Fibroblast of upper back skin (primary cell): ENCODE results near the gene PIK3C2G.
"Not testable (repeated sequence)": the region's sequence is repeated elsewhere in the genome, so short reads cannot be mapped to it uniquely, and the experiment has no call there.

Source experiments
- DNase-seq: peaks from one replicate; pipeline ENCODE4 v3.0.0-alpha.2; 2013

PIK3C2G gene

GRCh38 chr12:18472806-18473205 is 211.5 kb downstream of the PIK3C2G start:
- no peak for DNase-seq

GRCh38 chr12:18476861-18477260 is 215.5 kb downstream of the PIK3C2G start:
- no peak for DNase-seq

GRCh38 chr12:18479256-18479655 is 217.9 kb downstream of the PIK3C2G start:
- no peak for DNase-seq

- no peak for DNase-seq
Measured at GRCh38 chr12:18482601-18483120, 221.3 kb downstream of the PIK3C2G start.

- no peak for DNase-seq
Measured at GRCh38 chr12:18483698-18484325, 222.5 kb downstream of the PIK3C2G start.

- DNase-seq = no peak
Measured at GRCh38 chr12:18486036-18486435, 224.7 kb downstream of the PIK3C2G start.

- DNase-seq = no peak
Measured at GRCh38 chr12:18487509-18487908, 226.2 kb downstream of the PIK3C2G start.

GRCh38 chr12:18492372-18493025 is 231.2 kb downstream of the PIK3C2G start:
- DNase-seq = peak; percentile 75

- peak; percentile 11 for DNase-seq
Measured at GRCh38 chr12:18496156-18496555, 234.8 kb downstream of the PIK3C2G start.

- not testable (repeated sequence) for DNase-seq
Measured at GRCh38 chr12:18500160-18500574, 238.8 kb downstream of the PIK3C2G start.

- DNase-seq = not testable (repeated sequence)
Measured at GRCh38 chr12:18500736-18501135, 239.4 kb downstream of the PIK3C2G start.

GRCh38 chr12:18502422-18502968 is 241.2 kb downstream of the PIK3C2G start:
- no peak for DNase-seq

- no peak for DNase-seq
Measured at GRCh38 chr12:18521461-18521860, 260.1 kb downstream of the PIK3C2G start.

GRCh38 chr12:18522806-18523205 is 261.5 kb downstream of the PIK3C2G start:
- DNase-seq = no peak

GRCh38 chr12:18542497-18542896 is 281.2 kb downstream of the PIK3C2G start:
- DNase-seq = not testable (repeated sequence)

GRCh38 chr12:18546399-18546798 is 285.1 kb downstream of the PIK3C2G start:
- peak; percentile 19 for DNase-seq

GRCh38 chr12:18549598-18549997 is 288.3 kb downstream of the PIK3C2G start:
- DNase-seq = peak; percentile 10

- DNase-seq = no peak
Measured at GRCh38 chr12:18551106-18551505, 289.8 kb downstream of the PIK3C2G start.

GRCh38 chr12:18551701-18552100 is 290.4 kb downstream of the PIK3C2G start:
- no peak for DNase-seq

- no peak for DNase-seq
Measured at GRCh38 chr12:18552829-18553228, 291.5 kb downstream of the PIK3C2G start.

GRCh38 chr12:18556161-18556560 is 294.8 kb downstream of the PIK3C2G start:
- peak; percentile 10 for DNase-seq

- no peak for DNase-seq
Measured at GRCh38 chr12:18559242-18559641, 297.9 kb downstream of the PIK3C2G start.

GRCh38 chr12:18562531-18562930 is 301.2 kb downstream of the PIK3C2G start:
- DNase-seq = no peak

GRCh38 chr12:18564306-18564705 is 303.0 kb downstream of the PIK3C2G start:
- DNase-seq = no peak
